ENCODE measurements around the gene NAGK. TPM values are rescaled to one million over a fixed set of nuclear protein-coding genes. Genes with fewer than 3 reads are reported as not detected.
"Not testable (repeated sequence)": the region's sequence is repeated elsewhere in the genome, so short reads cannot be mapped to it uniquely, and the experiment has no call there.

The NAGK gene
- total and polyA plus RNA-seq, 11 donors = 38.3 to 143 (median 49.9) TPM

- Histone ChIP-seq H3K36me3 (no peaks in the 10 kb centered on the region), H3K27me3 (peaks cover 0 to 3% (median 0%) of the 10 kb centered on the region in 9 donors), H3K27ac (no peak overlapping the region), H3K9me3 (no peaks in the 10 kb centered on the region), H3K4me3 (no peak overlapping the region), H3K4me1 (no peaks in the 10 kb centered on the region)
- 70 to 91% (median 80%) methylated on average over 7 of the region's 7 CpGs for WGBS, 4 donors
- DNase-seq (no peak), ATAC-seq (no peak)
- no peak for TF ChIP-seq POLR2A (IDR thresholded peaks at IDR 0.05)
- no peak for TF ChIP-seq CTCF (IDR thresholded peaks at IDR 0.05)
- intact Hi-C loops (cut with DNase I) = no loop called here
Observed at GRCh38 chr2:71048096-71048495, 20.4 kb upstream of the NAGK start.

GRCh38 chr2:71049704-71050360 lies 18.6 kb upstream of the NAGK start:
- H3K27me3 ChIP-seq; DNase-seq; ATAC-seq; H3K36me3 ChIP-seq; intact Hi-C loops (cut with DNase I); H3K4me1 ChIP-seq; H3K9me3 ChIP-seq; H3K4me3 ChIP-seq; H3K27ac ChIP-seq: not testable (repeated sequence)
- 85 to 91% (median 88%) methylated on average over 10 of the region's 10 CpGs for WGBS, 4 donors

- H3K36me3 ChIP-seq; H3K27me3 ChIP-seq; H3K27ac ChIP-seq; H3K4me3 ChIP-seq; H3K4me1 ChIP-seq; DNase-seq; H3K9me3 ChIP-seq; intact Hi-C loops (cut with DNase I); ATAC-seq: not testable (repeated sequence)
- WGBS, 4 donors = 63 to 71% (median 68%) methylated on average over 10 of the region's 10 CpGs
Observed at GRCh38 chr2:71055206-71055740, 13.2 kb upstream of the NAGK start.

GRCh38 chr2:71060211-71060610 lies 8.2 kb upstream of the NAGK start:
- H3K36me3 ChIP-seq = no peaks in the 10 kb centered on the region
- intact Hi-C loops (cut with DNase I) = no loop called here
- no peak overlapping the region for H3K4me3 ChIP-seq
- H3K4me1 ChIP-seq = peaks cover 0 to 24% (median 0%) of the 10 kb centered on the region in 12 donors
- TF ChIP-seq POLR2A (IDR thresholded peaks at IDR 0.05) = no peak
- no peak for TF ChIP-seq CTCF (IDR thresholded peaks at IDR 0.05)
- H3K27ac ChIP-seq = no peak overlapping the region
- H3K27me3 ChIP-seq = peaks cover 0 to 19% (median 0%) of the 10 kb centered on the region in 9 donors
- H3K9me3 ChIP-seq = no peaks in the 10 kb centered on the region
- no peak for DNase-seq
- ATAC-seq = no peak
- WGBS, 4 donors = 80 to 85% (median 84%) methylated on average over 2 of the region's 2 CpGs

- ATAC-seq (peak in 2 of 4 donors; percentile 30 to 44), DNase-seq (no peak)
- Histone ChIP-seq H3K4me1 (peaks cover 0 to 28% (median 0%) of the 10 kb centered on the region in 12 donors), H3K27me3 (peaks cover 0 to 19% (median 0%) of the 10 kb centered on the region in 9 donors), H3K9me3 (no peaks in the 10 kb centered on the region), H3K27ac (no peak overlapping the region), H3K4me3 (no peak overlapping the region), H3K36me3 (no peaks in the 10 kb centered on the region)
- no peak for TF ChIP-seq CTCF (IDR thresholded peaks at IDR 0.05)
- TF ChIP-seq POLR2A (IDR thresholded peaks at IDR 0.05) = no peak
- 33 to 64% (median 37%) methylated on average over 3 of the region's 3 CpGs for WGBS, 4 donors
- intact Hi-C loops (cut with DNase I) = no loop called here
Observed at GRCh38 chr2:71060871-71061270, 7.6 kb upstream of the NAGK start.
